ENCODE data around the gene TMEM223. TPM values are rescaled to one million over a fixed set of nuclear protein-coding genes. Genes with fewer than 3 reads are reported as not detected.

Gene TMEM223
- total and polyA plus RNA-seq, 9 of the 15 experiments (the other 6 are each of a cell fraction or from before 2014, with no cell fraction given), result 5.9 to 34.5 (median 19.6) TPM

DNA sequence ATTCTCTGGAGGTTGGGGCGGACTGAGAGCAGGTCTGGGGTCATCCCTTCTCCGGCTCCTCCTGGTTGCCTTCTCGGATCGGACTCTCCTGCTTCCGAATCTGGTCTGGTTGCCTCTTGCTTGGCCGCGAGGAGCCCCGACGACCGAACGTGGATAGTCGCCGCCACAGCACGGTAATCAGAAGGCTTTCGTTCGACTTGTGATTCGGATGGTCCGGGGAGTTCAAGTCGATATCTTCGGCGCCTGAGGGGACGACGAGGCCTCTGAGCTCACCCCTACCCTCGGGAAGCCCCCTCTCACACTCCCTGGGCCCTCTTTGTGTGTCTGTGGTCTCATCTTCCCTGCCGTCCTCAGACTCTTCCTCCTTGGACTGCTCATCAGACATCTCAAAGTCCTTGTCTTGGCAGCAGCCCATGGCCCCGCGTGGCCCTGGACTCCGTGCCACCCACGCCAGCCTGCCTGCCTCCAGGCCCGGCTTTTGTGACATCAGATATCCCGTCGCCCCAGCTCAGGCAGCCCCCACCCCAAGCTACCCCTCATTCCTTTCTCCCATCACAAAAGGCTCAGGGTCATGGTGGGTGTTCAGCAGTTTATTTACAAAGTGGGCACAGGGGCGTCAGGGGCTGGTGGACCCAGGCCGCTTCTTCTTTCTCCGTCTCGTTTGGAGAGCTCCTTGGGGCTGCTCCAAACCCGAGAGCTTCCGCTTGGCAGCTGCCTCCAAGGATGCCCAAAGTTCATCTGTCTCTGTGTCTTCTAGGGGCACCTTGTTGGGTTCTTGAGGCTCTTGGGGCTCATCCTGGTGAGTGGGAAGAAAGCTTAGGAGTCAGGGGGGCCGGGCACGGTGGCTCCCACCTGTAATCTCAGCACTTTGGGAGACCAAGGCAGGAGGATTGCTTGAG is 40.8 kb upstream of the TMEM223 start, which contains the start of gene TEX54:
TSS of gene TEX54 (minus strand) at position 506 of the 899 bp plus-strand sequence.
- in situ Hi-C loops (cut with MboI), result no loop called here
- DNase-seq (ENCODE audit: extremely low read depth in 1 of 4, low spot score in 3 of 4) (peak in 1 of 4 experiments; percentile 14), ATAC-seq (peak; percentile 37), FAIRE-seq (no peak)
- peak within 1 kb of the TSS; percentile 86 to 96 for H3K9ac ChIP-seq (ENCODE audit: insufficient read depth in 1 of 2, low read depth in 2 of 2, low read length in 2 of 2)
- no peaks in the 10 kb centered on the region for H3K27me3 ChIP-seq (ENCODE audit: control insufficient read depth in 2 of 2, insufficient read depth in 2 of 2, low read length in 2 of 2)
- ChIA-PET CTCF (ENCODE audit: low intra/inter-chr PET ratio) (no interaction called here), POLR2A (interaction anchor here (0.5 to 4.4 kb wide), 20 partner anchors 8 to 158 kb away, joined by 3 to 97 read pairs (median 8); partner anchors contain the start of genes POLR2G, SLC3A2, WDR74 and ZBTB3)
- H3K9me3 ChIP-seq (replicated peaks; ENCODE audit: control insufficient read depth, insufficient read depth, low read depth, low read length), result no peaks in the 10 kb centered on the region
- peaks cover 8 to 17% of the 10 kb centered on the region in 2 experiments; a peak in 4 of 5 replicates for H3K4me1 ChIP-seq (replicated peaks in 1 of 2; ENCODE audit: control insufficient read depth in 2 of 2, insufficient read depth in 2 of 2, low read length in 2 of 2)
- H3K4me3 ChIP-seq, result peak within 1 kb of the TSS; percentile 94
- peaks cover 63% of the 10 kb centered on the region for H3K36me3 ChIP-seq (ENCODE audit: control insufficient read depth, insufficient read depth, low read length)
- H2AFZ ChIP-seq (ENCODE audit: low read depth, low read length), result peak within 1 kb of the TSS; percentile 96
- H3K27ac ChIP-seq (ENCODE audit: extremely low read depth, low read depth, low read length), result peak within 1 kb of the TSS; percentile 98
- peaks cover 5% of the 10 kb centered on the region; the same call in 1 of the 2 replicates for H4K20me1 ChIP-seq (replicated peaks; ENCODE audit: control insufficient read depth, insufficient read depth, low read length)
- 24% methylated on average over 40 of the region's 40 CpGs for WGBS (ENCODE audit: insufficient coverage, low coverage, missing lambda C conversion rate)
- TSS peak; percentile 93 for BruUV-seq (replicated peaks)
- H3K4me2 ChIP-seq (ENCODE audit: insufficient read depth, low read length), result peak within 1 kb of the TSS; percentile 98
- H3K9me1 ChIP-seq (ENCODE audit: control insufficient read depth, insufficient read depth, low read length), result no peaks in the 10 kb centered on the region
- intact Hi-C loops (cut with micrococcal nuclease), result loop anchor here (2.0 kb wide), 1 partner anchor 46 kb away; the partner anchor contains the start of gene TMEM179B
- peaks cover 58% of the 10 kb centered on the region for H3K79me2 ChIP-seq (ENCODE audit: control insufficient read depth, insufficient read depth, low read length)
- TF ChIP-seq ZNF644 (tag; IDR thresholded peaks at IDR 0.05; ENCODE audit: low read depth) (no peak), SIN3A (IDR thresholded peaks at IDR 0.05; ENCODE audit: borderline replicate concordance in 2 of 2, control insufficient read depth in 1 of 2, low read depth in 2 of 2, low read length in 2 of 2) (peak in 1 of 2 experiments; percentile 13; a peak in 2 of 4 replicates), RNF2 (IDR thresholded peaks at IDR 0.05) (no peak), IRF2 (CRISPR knock-in tag; IDR thresholded peaks at IDR 0.05) (no peak), POLR3G (IDR thresholded peaks at IDR 0.05; ENCODE audit: extremely low read depth, insufficient read length, insufficient replicate concordance) (no peak), ZNF146 (CRISPR knock-in tag; IDR thresholded peaks at IDR 0.05; ENCODE audit: unreplicated experiment) (no peak), EGR1 (conservative IDR thresholded peaks at IDR 0.05) (peak; percentile 38; the same call in 1 of the 2 replicates), RBBP5 (IDR thresholded peaks at IDR 0.05; ENCODE audit: borderline replicate concordance, insufficient read depth, low read length, poor library complexity, severe bottlenecking) (peak; percentile 69), MAFK (IDR thresholded peaks at IDR 0.05; ENCODE audit: low read length) (no peak), CCAR2 (IDR thresholded peaks at IDR 0.05; ENCODE audit: low read depth, low read length) (no peak), HNRNPK (IDR thresholded peaks at IDR 0.05; ENCODE audit: low read depth, low read length, poor library complexity, severe bottlenecking) (no peak)
- TF ChIP-seq, protein P1, sequence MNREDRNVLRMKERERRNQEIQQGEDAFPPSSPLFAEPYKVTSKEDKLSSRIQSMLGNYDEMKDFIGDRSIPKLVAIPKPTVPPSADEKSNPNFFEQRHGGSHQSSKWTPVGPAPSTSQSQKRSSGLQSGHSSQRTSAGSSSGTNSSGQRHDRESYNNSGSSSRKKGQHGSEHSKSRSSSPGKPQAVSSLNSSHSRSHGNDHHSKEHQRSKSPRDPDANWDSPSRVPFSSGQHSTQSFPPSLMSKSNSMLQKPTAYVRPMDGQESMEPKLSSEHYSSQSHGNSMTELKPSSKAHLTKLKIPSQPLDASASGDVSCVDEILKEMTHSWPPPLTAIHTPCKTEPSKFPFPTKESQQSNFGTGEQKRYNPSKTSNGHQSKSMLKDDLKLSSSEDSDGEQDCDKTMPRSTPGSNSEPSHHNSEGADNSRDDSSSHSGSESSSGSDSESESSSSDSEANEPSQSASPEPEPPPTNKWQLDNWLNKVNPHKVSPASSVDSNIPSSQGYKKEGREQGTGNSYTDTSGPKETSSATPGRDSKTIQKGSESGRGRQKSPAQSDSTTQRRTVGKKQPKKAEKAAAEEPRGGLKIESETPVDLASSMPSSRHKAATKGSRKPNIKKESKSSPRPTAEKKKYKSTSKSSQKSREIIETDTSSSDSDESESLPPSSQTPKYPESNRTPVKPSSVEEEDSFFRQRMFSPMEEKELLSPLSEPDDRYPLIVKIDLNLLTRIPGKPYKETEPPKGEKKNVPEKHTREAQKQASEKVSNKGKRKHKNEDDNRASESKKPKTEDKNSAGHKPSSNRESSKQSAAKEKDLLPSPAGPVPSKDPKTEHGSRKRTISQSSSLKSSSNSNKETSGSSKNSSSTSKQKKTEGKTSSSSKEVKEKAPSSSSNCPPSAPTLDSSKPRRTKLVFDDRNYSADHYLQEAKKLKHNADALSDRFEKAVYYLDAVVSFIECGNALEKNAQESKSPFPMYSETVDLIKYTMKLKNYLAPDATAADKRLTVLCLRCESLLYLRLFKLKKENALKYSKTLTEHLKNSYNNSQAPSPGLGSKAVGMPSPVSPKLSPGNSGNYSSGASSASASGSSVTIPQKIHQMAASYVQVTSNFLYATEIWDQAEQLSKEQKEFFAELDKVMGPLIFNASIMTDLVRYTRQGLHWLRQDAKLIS (CRISPR knock-in tag; IDR thresholded peaks at IDR 0.05), result no peak
- TF ChIP-seq, protein P2, sequence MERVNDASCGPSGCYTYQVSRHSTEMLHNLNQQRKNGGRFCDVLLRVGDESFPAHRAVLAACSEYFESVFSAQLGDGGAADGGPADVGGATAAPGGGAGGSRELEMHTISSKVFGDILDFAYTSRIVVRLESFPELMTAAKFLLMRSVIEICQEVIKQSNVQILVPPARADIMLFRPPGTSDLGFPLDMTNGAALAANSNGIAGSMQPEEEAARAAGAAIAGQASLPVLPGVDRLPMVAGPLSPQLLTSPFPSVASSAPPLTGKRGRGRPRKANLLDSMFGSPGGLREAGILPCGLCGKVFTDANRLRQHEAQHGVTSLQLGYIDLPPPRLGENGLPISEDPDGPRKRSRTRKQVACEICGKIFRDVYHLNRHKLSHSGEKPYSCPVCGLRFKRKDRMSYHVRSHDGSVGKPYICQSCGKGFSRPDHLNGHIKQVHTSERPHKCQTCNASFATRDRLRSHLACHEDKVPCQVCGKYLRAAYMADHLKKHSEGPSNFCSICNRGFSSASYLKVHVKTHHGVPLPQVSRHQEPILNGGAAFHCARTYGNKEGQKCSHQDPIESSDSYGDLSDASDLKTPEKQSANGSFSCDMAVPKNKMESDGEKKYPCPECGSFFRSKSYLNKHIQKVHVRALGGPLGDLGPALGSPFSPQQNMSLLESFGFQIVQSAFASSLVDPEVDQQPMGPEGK (CRISPR knock-in tag; IDR thresholded peaks at IDR 0.05; ENCODE audit: borderline replicate concordance), result no peak

Measured in K562 (cell line).